Keratinocyte (primary cell): ENCODE data around the gene CPT1B.

ENCODE experiments used
- EZH2 ChIP-seq: IDR thresholded peaks from one replicate; pipeline ENCODE4 v1.6.1; 2012; ENCODE audit warnings: inconsistent platforms, mild to moderate bottlenecking, low read length, moderate library complexity
- TF ChIP-seq, protein P1 (sequence below), 3 experiments: IDR thresholded peaks in 1 of 3; conservative IDR thresholded peaks in 1 of 3; optimal IDR thresholded peaks in 1 of 3; 2 replicates in 2 of 3; 3 replicates in 1 of 3; pipeline versions ENCODE3 to v1.5.1; 2011; ENCODE audit warnings: low read length in 3 of 3, mild to moderate bottlenecking in 3 of 3, moderate library complexity in 2 of 3, control low read depth in 1 of 3, inconsistent platforms in 1 of 3; ENCODE audit not compliant: insufficient read depth in 2 of 3; ENCODE audit errors: extremely low read depth in 1 of 3

DNA sequence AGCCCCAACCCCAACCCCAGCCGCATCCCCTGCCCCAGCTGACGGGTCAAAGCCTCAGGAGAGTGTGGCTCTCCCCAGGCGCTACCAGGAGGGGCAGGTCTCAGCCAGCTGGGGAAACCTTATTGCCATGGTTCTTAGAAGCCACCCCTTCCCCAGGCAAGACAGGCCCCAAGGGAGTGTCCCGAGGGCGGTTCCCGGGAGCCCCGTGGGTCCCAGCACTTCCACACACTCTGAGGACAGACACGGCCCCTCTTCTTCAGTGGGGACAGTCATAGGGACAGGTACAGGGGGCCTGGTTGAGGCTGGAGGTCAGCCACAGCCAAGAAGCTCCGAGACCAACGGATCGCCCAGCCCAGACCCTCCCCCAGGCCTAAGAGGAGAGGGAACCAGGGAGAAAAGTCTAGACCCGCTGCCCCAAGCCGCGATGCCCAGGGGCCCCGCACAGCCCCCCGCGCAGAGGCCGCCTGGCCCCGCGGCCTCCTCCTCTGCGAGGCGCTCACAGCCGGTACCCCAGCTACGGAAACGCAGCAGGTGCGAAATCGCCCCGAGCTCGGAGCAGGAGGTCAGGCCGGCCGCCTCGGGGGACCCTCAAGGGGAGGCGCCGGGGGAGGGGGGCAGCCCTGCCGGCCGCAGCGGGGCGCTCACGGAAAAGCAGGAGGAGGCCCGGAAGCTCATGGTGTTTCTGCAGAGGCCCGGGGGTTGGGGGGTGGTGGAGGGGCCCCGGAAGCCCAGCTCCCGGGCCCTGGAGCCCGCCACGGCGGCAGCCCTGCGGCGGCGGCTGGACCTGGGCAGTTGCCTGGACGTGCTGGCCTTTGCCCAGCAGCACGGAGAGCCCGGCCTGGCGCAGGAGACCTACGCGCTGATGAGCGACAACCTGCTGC is 29.9 kb downstream of the CPT1B start:
- TF ChIP-seq, protein P1, sequence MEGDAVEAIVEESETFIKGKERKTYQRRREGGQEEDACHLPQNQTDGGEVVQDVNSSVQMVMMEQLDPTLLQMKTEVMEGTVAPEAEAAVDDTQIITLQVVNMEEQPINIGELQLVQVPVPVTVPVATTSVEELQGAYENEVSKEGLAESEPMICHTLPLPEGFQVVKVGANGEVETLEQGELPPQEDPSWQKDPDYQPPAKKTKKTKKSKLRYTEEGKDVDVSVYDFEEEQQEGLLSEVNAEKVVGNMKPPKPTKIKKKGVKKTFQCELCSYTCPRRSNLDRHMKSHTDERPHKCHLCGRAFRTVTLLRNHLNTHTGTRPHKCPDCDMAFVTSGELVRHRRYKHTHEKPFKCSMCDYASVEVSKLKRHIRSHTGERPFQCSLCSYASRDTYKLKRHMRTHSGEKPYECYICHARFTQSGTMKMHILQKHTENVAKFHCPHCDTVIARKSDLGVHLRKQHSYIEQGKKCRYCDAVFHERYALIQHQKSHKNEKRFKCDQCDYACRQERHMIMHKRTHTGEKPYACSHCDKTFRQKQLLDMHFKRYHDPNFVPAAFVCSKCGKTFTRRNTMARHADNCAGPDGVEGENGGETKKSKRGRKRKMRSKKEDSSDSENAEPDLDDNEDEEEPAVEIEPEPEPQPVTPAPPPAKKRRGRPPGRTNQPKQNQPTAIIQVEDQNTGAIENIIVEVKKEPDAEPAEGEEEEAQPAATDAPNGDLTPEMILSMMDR (optimal IDR thresholded peaks at IDR 0.05 in 1 of 3, IDR thresholded peaks at IDR 0.05 in 1 of 3, conservative IDR thresholded peaks at IDR 0.05 in 1 of 3; ENCODE audit: extremely low read depth in 1 of 3, insufficient read depth in 2 of 3, low read length in 3 of 3), result no peak
- TF ChIP-seq EZH2, result no peak
